Measurements from ENCODE around the gene PDE6B.
"Not testable (repeated sequence)": the region's sequence is repeated elsewhere in the genome, so short reads cannot be mapped to it uniquely, and the experiment has no call there.

The PDE6B gene

DNA sequence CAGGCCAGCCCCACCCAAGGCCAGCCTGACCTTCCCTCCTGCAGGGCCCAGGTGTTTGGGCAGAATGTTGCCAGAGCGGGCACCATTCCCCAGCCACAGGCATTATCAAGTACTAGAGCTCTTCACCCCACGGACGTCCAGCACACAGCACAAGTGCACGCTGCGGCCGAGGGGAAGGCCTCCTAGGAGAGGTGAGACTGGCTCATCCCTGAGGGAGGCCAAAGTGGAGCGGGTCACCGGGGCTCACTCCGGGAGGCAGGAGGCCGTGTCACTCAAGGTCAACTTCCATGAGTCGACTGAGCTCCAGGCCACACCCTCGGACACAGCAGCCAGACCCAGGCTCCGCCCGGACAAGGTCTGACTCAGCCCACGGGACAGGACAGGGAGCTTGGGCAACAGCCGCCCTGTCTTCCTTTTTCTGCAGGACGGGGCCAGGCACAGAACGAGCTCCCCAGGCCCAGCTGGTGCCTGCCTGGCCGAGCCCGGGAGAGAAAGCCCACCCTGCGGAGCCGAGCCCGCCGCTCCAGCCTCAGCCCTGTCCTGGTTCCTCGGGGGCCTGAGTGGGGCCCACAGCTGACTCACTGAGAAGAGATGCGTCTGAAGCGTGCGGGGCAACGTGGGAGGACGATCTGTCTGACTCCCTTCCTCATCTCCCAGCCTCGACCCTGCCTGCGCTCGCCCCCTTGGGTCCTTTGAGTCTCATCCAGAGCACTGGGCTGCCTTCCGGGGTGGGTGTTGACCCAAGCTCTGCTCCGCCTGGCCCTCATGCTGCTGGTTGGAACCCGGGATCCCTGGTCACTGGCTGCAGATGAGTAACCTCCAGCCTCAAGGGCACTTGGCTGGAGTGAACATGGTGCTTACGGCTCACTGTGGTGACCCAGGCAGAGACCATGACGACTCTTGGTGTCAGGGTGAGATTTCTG, 61.9 kb downstream of the PDE6B start:
- FAIRE-seq, result no peak

- no peak for FAIRE-seq
These were observed 62.8 kb downstream of the PDE6B start for GRCh38 chr4:687971-688853.

GRCh38 chr4:688854-689681, 63.7 kb downstream of the PDE6B start, which contains the start of gene SLC49A3:
SLC49A3 (minus strand) TSS chr4:689151; CDS start chr4:689127, 24 bp downstream.
- FAIRE-seq, result no peak

GRCh38 chr4:689723-690122, 64.3 kb downstream of the PDE6B start:
- FAIRE-seq, result no peak

DNA sequence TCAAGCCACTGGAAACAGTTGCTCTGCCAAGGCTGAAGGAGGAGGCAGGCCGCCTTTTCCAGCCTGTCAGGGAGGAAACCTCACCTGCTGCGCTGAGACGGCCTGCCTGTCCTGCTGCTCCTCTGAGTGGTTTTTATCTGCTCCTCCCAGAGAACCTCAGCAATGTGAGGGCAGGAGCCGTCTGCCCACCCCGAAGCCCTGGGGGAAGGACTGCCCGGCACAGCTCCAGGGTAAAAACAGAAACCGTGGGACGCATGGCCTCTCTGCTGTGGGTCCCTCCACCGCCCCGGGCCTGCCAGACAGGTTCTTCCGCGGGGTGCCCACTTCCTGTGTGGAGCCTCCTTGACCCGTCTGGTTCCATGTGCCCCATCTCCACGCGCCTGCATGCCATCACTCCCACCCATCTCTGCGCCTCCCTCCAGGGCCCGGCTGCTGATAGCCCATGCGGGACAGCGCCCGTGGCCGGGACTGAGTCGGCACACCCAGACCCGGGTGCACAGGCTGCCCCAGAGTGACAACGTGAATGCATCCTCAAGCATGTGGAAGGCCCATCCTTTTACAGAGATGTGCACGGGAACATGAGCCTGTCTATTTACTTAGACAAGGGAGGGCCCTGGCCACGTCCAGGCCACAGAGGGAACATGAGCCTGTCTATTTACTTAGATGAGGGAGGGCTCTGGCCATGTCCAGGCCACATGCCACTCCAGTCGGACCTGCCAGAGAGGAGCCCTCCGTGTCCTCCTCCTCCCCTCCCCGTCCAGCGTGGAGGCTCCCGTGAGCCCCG, 67.6 kb downstream of the PDE6B start:
- no peak for FAIRE-seq

DNA sequence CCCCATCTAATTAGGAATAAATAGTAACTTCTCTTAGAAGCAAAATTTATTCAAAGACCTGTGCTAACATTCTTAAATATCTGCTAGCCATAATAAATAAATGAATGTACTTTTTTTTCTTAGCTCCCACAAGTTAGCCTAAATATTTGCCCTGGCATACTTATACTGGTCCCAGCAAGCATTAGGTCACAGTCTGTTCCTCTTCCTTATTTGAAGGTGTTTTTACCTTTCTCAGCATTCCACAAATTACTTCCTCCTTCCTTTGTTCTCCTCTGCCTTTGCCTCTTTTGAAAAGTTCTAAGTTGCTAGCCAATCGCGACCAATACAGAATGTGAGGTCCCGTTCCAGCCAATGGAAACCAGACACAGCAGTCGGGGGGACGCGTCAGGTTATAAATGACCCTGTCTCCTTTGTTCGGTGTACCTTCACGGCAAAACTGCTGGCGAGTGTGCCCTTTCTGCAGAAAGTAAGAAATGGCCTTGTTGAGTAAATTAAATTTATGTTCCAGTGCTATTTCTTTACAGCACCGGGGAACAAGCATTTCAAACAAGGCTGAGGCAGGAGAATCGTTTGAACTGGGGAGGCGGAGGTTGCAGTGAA, 69.1 kb downstream of the PDE6B start:
- FAIRE-seq, result not testable (repeated sequence)

- no peak for FAIRE-seq
These were observed 74.6 kb downstream of the PDE6B start for GRCh38 chr4:699816-700580.

- no peak for FAIRE-seq
These were observed 75.4 kb downstream of the PDE6B start for GRCh38 chr4:700587-701264.

DNA sequence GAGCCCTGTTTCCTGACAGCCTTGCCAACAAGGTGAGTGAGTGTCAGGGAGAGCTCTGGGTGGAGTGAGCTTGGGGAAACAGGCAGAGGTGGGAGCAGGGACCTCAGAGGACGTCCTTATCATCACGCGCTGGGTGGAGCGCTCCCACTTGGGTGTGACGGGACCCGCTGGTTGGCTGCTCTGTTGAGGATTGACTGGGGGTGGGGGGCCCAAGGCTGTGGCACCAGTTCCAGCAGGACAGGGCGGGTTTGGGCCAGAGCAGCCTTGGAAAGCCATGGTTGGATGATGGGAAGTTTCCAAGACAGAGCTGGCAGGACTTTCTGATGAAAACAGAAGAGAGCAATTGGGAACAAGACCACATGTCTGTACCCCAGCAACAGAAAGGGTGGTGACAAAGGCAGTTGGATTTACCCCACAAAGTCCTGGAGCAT, 77.3 kb downstream of the PDE6B start:
- no peak for FAIRE-seq

- no peak for FAIRE-seq
These were observed 78.2 kb downstream of the PDE6B start for GRCh38 chr4:703336-704197.

DNA sequence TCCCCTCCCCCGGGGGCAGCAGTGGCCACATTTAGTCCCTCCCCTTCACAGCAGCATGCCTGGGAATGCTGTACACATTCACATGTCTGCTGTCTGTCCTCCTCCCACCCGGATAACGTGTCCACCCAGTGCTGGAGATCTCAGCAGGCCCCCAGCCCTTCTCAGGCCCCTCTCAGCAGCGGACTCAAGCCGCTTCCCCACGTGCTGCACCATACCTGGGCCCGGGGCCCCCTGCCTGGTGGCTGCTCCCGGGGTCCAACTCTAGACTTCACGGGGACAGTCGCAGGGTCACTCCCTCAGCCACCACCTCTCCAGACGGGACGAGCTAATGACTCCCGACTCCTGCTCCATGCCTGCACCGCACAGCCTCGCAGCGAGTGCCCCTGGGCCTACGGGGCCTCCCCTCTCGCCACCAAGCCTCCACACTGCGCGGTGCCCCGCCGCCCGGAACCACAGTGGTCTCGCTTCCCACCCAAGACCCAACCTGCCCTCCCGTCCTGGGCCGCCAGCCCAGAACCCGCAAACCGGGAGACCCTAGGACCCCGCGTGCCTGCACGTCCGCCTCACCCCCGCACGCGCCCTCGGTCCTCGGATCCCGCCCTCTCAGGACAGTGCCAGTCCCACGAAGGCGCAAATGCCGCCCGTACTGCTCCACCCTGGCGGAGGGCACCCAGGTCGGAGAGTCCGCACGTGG, 79.0 kb downstream of the PDE6B start:
- FAIRE-seq, result no peak

DNA sequence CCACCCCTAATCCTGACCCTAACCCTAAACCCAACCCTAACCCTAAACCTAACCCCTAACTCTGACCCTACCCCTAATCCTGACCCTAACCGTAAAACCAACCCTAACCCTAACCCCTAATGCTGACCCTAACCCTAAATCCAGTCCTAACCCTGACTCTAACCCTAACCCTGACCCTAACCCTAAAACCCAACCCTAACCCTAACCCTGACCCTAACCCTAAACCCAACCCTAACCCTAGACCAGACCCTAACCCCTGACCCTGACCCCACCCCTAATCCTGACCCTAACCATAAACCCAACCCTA, 79.6 kb downstream of the PDE6B start:
- no peak for FAIRE-seq

- FAIRE-seq, result no peak
These were observed 80.1 kb downstream of the PDE6B start, which contains the start of gene PCGF3 for GRCh38 chr4:705278-706082. PCGF3 (plus strand) TSS chr4:705832; CDS start chr4:733681, 27,849 bp downstream.

DNA sequence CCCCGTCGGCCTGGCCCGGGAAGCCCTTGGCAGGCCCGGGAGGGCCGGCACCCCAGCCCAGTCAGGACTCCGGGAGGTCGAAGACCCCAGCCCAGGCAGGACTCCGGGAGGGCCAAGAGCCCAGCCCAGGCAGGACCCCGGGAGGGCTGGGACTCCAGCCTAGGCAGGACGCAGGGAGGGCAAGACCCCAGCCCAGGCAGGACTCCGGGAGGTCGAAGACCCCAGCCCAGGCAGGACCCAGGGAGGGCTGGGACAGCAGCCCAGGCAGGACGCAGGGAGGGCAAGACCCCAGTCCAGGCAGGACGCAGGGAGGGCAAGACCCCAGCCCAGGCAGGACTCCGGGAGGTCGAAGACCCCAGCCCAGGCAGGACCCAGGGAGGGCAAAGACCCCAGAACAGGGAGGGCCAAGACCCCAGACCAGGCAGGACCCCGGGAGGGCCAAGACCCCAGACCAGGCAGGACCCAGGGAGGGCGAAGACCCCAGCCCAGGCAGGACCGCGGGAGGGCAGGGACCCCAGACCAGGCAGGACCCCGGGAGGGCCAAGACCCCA, 80.8 kb downstream of the PDE6B start:
- not testable (repeated sequence) for FAIRE-seq

DNA sequence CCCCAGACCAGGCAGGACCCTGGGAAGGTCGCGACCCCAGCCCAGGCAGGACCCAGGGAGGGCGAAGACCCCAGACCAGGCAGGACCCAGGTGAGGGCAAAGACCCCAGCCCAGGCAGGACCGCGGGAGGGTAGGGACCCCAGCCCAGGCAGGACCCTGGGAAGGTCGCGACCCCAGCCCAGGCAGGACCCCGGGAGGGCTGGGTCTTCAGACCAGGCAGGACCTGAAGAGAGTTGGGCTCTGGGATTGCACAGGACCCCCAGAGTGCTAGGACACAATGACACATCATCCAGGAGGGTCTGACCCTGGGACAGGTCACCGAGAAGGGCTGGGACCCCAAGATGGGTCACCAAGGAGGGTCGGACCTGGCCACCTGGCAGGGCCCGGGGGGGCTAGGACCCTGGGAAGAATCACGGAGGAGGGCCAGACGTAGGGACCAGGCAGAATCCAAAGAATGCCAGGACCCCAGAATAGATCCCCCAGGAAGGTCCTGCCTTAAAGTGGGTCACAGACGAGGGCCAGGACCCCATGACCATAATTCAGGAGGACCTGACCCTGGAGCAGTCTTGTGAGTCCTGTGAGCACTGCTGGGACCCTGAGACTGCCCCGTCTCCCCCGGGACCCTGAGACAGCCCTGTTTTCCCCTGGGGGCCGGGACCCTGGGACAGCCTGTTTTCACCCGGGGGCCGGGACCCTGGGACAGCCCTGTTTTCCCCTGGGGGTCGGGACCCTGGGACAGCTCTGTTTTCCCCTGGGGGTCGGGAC, 81.6 kb downstream of the PDE6B start:
- FAIRE-seq, result no peak

GRCh38 chr4:707929-708630, 82.7 kb downstream of the PDE6B start:
- FAIRE-seq, result no peak
